ENCODE measurements around the gene TSPAN18.

The TSPAN18 gene

GRCh38 chr11:44726283-44727113, at the start of gene TSPAN18:
Gene TSPAN18 (plus strand): TSS chr11:44726962. CDS start chr11:44906417, 179,455 bp downstream.
- peak; percentile 84 for DNase-seq

- no peak for DNase-seq
These were observed 45.7 kb upstream of the TSPAN18 start for GRCh38 chr11:44680982-44681597.

GRCh38 chr11:44681698-44682097, 45.1 kb upstream of the TSPAN18 start:
- no peak for DNase-seq

- no peak for DNase-seq
These were observed 41.9 kb upstream of the TSPAN18 start for GRCh38 chr11:44684859-44685281.

- no peak for DNase-seq
These were observed 39.4 kb upstream of the TSPAN18 start for GRCh38 chr11:44687388-44687787.

- no peak for DNase-seq
These were observed 37.5 kb upstream of the TSPAN18 start for GRCh38 chr11:44689265-44689664.

GRCh38 chr11:44690651-44691050, 36.1 kb upstream of the TSPAN18 start:
- no peak for DNase-seq

- no peak for DNase-seq
These were observed 34.3 kb upstream of the TSPAN18 start for GRCh38 chr11:44692460-44692859.

GRCh38 chr11:44693654-44694119, 33.1 kb upstream of the TSPAN18 start:
- DNase-seq = no peak

GRCh38 chr11:44694443-44694842, 32.3 kb upstream of the TSPAN18 start:
- no peak for DNase-seq

GRCh38 chr11:44695169-44695833, 31.5 kb upstream of the TSPAN18 start:
- no peak for DNase-seq

- DNase-seq = no peak
These were observed 28.4 kb upstream of the TSPAN18 start for GRCh38 chr11:44698252-44698912.

- no peak for DNase-seq
These were observed 27.0 kb upstream of the TSPAN18 start for GRCh38 chr11:44699497-44700408.

- DNase-seq = peak; percentile 73
These were observed 25.5 kb upstream of the TSPAN18 start for GRCh38 chr11:44701276-44701675.

- DNase-seq = no peak
These were observed 23.9 kb upstream of the TSPAN18 start for GRCh38 chr11:44702889-44703288.

GRCh38 chr11:44707094-44707493, 19.7 kb upstream of the TSPAN18 start:
- DNase-seq = no peak

- no peak for DNase-seq
These were observed 18.8 kb upstream of the TSPAN18 start for GRCh38 chr11:44708009-44708408.

- DNase-seq = no peak
These were observed 18.1 kb upstream of the TSPAN18 start for GRCh38 chr11:44708523-44709280.

GRCh38 chr11:44709281-44709562, 17.5 kb upstream of the TSPAN18 start:
- DNase-seq = no peak

GRCh38 chr11:44709966-44710365, 16.8 kb upstream of the TSPAN18 start:
- DNase-seq = no peak

GRCh38 chr11:44711113-44711786, 15.5 kb upstream of the TSPAN18 start:
- no peak for DNase-seq

Data from hematopoietic multipotent progenitor cell treated with erythropoietin and hydrocortisone succinate and interleukin-3 and kit ligand, for 4 days (in vitro differentiated cells).